ENCODE data around the gene NEUROG1. TPM values are rescaled to one million over a fixed set of nuclear protein-coding genes. Genes with fewer than 3 reads are reported as not detected.

Gene NEUROG1
- total RNA-seq, 1 donor from 2014 or later, result 7.8 TPM

- no peak overlapping the region for H3K27ac Mint-ChIP-seq (ENCODE audit: unreplicated experiment)
- no peaks in the 10 kb centered on the region for H3K9me3 Mint-ChIP-seq
- TF ChIP-seq, protein P1, sequence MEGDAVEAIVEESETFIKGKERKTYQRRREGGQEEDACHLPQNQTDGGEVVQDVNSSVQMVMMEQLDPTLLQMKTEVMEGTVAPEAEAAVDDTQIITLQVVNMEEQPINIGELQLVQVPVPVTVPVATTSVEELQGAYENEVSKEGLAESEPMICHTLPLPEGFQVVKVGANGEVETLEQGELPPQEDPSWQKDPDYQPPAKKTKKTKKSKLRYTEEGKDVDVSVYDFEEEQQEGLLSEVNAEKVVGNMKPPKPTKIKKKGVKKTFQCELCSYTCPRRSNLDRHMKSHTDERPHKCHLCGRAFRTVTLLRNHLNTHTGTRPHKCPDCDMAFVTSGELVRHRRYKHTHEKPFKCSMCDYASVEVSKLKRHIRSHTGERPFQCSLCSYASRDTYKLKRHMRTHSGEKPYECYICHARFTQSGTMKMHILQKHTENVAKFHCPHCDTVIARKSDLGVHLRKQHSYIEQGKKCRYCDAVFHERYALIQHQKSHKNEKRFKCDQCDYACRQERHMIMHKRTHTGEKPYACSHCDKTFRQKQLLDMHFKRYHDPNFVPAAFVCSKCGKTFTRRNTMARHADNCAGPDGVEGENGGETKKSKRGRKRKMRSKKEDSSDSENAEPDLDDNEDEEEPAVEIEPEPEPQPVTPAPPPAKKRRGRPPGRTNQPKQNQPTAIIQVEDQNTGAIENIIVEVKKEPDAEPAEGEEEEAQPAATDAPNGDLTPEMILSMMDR (conservative IDR thresholded peaks at IDR 0.05), result no peak
- peaks cover 9% of the 10 kb centered on the region for H3K4me1 Mint-ChIP-seq
- no peak overlapping the region for H3K4me3 Mint-ChIP-seq
- no peak for DNase-seq (ENCODE audit: low read depth, low spot score)
- peaks cover 84% of the 10 kb centered on the region for H3K27me3 Mint-ChIP-seq (ENCODE audit: low read depth)
- no peaks in the 10 kb centered on the region for H3K36me3 Mint-ChIP-seq (ENCODE audit: low read depth)
Observed at GRCh38 chr5:135578305-135578684, 42.5 kb upstream of the NEUROG1 start.

DNA sequence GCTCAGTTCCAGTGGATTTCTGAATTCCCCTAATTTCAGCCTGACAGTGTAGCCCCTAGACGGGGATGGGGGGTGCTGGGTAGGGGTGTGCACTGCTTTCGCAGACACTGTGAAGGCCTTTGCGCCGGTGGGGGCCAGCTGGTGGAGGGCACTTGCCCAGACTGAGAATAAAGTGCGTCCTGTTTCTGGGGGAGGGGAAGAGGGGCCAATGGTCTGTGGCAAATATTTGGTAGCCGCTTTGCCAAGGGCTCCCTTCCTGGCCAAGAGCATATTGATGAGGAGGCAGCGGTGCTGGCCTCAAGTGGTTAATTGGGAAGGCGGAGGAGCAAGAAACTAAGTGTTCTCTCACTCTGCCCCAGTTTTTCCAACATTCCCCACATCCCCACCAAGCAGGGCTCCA lies 41.7 kb upstream of the NEUROG1 start:
- H3K36me3 Mint-ChIP-seq (ENCODE audit: low read depth), result no peaks in the 10 kb centered on the region
- H3K4me3 Mint-ChIP-seq, result no peak overlapping the region
- H3K27ac Mint-ChIP-seq (ENCODE audit: unreplicated experiment), result no peak overlapping the region
- H3K4me1 Mint-ChIP-seq, result peaks cover 12% of the 10 kb centered on the region
- peaks cover 82% of the 10 kb centered on the region for H3K27me3 Mint-ChIP-seq (ENCODE audit: low read depth)
- TF ChIP-seq, protein P1 (conservative IDR thresholded peaks at IDR 0.05), result no peak
- no peaks in the 10 kb centered on the region for H3K9me3 Mint-ChIP-seq
- DNase-seq (ENCODE audit: low read depth, low spot score), result no peak

DNA sequence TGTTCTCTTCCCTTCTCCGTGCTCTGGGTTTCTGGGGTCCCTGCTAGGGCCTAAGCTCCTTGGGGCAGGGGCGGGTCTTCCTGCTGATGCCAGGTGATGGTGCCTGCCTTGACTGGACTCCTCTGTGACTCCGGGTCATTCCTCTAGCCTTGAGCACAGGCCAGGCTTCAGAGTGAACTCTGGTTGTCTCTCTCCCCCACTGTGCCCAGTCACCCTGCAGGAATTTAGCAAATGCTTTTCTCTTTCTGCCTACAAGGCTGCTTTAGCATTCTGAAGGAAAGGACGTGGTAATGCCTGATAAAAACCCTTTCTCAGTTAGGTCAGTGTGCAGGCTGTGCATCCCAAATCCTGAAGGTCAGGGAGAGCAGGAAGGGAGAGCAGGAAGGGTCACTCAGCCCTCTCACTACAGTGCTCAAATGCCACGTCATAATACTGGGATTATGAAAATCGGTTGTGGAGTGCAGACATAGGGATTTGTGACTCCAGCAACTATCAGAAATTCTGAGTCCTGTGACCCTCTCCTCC lies 40.4 kb upstream of the NEUROG1 start:
- Mint-ChIP-seq H3K4me3 (no peak overlapping the region), H3K27me3 (ENCODE audit: low read depth) (peaks cover 77% of the 10 kb centered on the region), H3K36me3 (ENCODE audit: low read depth) (no peaks in the 10 kb centered on the region), H3K27ac (ENCODE audit: unreplicated experiment) (no peak overlapping the region), H3K9me3 (no peaks in the 10 kb centered on the region), H3K4me1 (peaks cover 15% of the 10 kb centered on the region)
- TF ChIP-seq, protein P1 (conservative IDR thresholded peaks at IDR 0.05), result no peak
- no peak for DNase-seq (ENCODE audit: low read depth, low spot score)

DNA sequence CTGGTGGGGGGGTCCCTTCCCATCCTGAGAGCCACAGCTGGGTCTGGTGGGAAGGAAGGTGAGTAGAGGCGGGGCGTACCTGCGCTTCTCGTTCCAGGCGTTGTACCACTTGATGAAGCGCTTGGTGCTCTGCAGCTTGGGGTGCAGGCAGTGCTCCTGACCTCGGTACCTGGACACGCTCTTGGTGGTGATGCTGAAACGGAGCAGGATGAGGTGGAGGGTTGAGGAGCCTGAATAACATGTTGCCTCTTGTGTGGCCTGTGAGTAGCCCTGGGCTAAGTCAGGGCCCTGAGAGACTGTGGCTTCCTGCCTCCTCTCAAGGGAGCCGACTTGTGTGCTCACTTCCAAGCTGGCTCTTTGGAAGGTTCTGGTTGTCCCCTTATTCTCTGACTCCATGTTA lies 38.7 kb upstream of the NEUROG1 start:
- H3K4me3 Mint-ChIP-seq, result no peak overlapping the region
- peaks cover 74% of the 10 kb centered on the region for H3K27me3 Mint-ChIP-seq (ENCODE audit: low read depth)
- DNase-seq (ENCODE audit: low read depth, low spot score), result no peak
- H3K27ac Mint-ChIP-seq (ENCODE audit: unreplicated experiment), result no peak overlapping the region
- no peaks in the 10 kb centered on the region for H3K9me3 Mint-ChIP-seq
- peaks cover 15% of the 10 kb centered on the region for H3K4me1 Mint-ChIP-seq
- TF ChIP-seq, protein P1 (conservative IDR thresholded peaks at IDR 0.05), result no peak
- no peaks in the 10 kb centered on the region for H3K36me3 Mint-ChIP-seq (ENCODE audit: low read depth)

- Mint-ChIP-seq H3K27ac (ENCODE audit: unreplicated experiment) (no peak overlapping the region), H3K9me3 (no peaks in the 10 kb centered on the region), H3K4me1 (peaks cover 7% of the 10 kb centered on the region)
Observed at GRCh38 chr5:135571902-135572301, 36.1 kb upstream of the NEUROG1 start.

More at GRCh38 chr5:135571902-135572301, 36.1 kb upstream of the NEUROG1 start:
- no peak for DNase-seq (ENCODE audit: low read depth, low spot score)
- Mint-ChIP-seq H3K27me3 (ENCODE audit: low read depth) (peaks cover 59% of the 10 kb centered on the region), H3K4me3 (no peak overlapping the region), H3K36me3 (ENCODE audit: low read depth) (no peaks in the 10 kb centered on the region)
- TF ChIP-seq, protein P1 (conservative IDR thresholded peaks at IDR 0.05), result no peak

All from neural crest cell (in vitro differentiated cells).